Left ventricle myocardium inferior (tissue), 1 donor: ENCODE results near the gene SLC30A2. TPM values are rescaled to one million over a fixed set of nuclear protein-coding genes. Genes with fewer than 3 reads are reported as not detected.

Source experiments
- DNase-seq: peaks from one replicate; pipeline ENCODE4 v3.0.0-alpha.2; 2020
- H3K27ac ChIP-seq: fragments of 200-600 bp; replicated peaks from 2 replicates; pipeline ENCODE4 v1.8.0; 2021
- H3K27me3 ChIP-seq: fragments of 200-600 bp; 2 replicates; pipeline ENCODE4 v1.8.0; 2021; ENCODE audit warnings: low read depth
- H3K36me3 ChIP-seq: fragments of 200-600 bp; 2 replicates; pipeline ENCODE4 v1.8.0; 2021
- H3K4me1 ChIP-seq: fragments of 200-600 bp; 2 replicates; pipeline ENCODE4 v1.8.0; 2021
- H3K4me3 ChIP-seq: fragments of 200-600 bp; 2 replicates; pipeline ENCODE4 v1.8.0; 2021; ENCODE audit warnings: mild to moderate bottlenecking, moderate library complexity
- H3K9me3 ChIP-seq: fragments of 200-600 bp; replicated peaks from 2 replicates; pipeline ENCODE4 v1.8.0; 2021
- intact Hi-C: fragments of 100-400 bp; cut with micrococcal nuclease; formaldehyde crosslinking; loops from one replicate; pipeline ENCODE4 v1.11.0; 2022
- total RNA-seq: library from RNA; stranded (reverse); fragmentation: NEBNext Ultra II Directional; extraction: Animal tissue kit (Norgen Biotek cat#: 25700); gene quantifications from one replicate; pipeline ENCODE4 v1.2.1, GENCODE V29; 2021
- TF ChIP-seq, protein P1 (sequence below): fragments of 200-600 bp; IDR thresholded peaks from 2 replicates; pipeline ENCODE4 v1.8.0; 2021; ENCODE audit warnings: antibody characterized with exemption, mild to moderate bottlenecking, borderline replicate concordance
- donor health status: DM: no; HTN: yes; CAD: no; lungs with severe emphysema.

The SLC30A2 gene
- total RNA-seq, 1 donor from 2014 or later, result 7.1 TPM

DNA sequence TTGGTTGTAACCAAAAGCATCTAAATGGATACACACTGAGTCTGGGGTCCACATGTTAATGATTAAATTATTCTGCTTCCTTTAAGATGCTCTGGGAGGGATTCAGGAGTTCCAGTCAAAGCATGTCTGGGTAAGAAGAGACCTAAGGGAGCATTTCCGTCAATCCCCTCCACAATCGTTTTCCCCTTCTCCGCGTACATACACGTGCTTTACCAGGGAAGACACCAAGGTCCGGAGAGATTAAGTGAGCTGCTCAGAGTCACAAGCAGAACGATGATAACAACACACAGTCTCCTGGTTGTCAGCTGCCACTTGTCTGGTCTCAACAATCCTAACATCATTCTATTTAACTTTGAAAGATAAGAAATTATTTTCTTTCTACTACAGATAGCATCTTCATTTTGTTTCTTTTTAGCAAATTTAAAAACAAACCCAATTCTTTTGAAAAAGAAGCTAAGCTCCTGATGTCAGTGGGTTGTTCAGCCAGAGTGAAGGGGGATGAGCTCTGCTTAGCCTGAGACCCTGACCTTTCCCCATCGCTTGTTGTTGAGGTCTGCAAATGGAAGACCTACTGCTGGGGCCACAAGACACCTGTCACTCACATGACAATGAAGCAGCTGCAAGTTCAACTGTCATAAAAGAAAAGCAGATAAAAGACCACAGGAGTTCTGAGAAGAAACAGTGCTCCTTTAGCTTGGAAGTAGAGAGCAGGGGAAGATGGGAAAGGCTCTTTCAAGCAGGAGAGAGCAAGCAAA lies 52.5 kb downstream of the SLC30A2 start:
- no peak for DNase-seq
- TF ChIP-seq, protein P1, sequence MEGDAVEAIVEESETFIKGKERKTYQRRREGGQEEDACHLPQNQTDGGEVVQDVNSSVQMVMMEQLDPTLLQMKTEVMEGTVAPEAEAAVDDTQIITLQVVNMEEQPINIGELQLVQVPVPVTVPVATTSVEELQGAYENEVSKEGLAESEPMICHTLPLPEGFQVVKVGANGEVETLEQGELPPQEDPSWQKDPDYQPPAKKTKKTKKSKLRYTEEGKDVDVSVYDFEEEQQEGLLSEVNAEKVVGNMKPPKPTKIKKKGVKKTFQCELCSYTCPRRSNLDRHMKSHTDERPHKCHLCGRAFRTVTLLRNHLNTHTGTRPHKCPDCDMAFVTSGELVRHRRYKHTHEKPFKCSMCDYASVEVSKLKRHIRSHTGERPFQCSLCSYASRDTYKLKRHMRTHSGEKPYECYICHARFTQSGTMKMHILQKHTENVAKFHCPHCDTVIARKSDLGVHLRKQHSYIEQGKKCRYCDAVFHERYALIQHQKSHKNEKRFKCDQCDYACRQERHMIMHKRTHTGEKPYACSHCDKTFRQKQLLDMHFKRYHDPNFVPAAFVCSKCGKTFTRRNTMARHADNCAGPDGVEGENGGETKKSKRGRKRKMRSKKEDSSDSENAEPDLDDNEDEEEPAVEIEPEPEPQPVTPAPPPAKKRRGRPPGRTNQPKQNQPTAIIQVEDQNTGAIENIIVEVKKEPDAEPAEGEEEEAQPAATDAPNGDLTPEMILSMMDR, result no peak
- no peaks in the 10 kb centered on the region for H3K9me3 ChIP-seq
- no peaks in the 10 kb centered on the region for H3K27me3 ChIP-seq
- peaks cover 8% of the 10 kb centered on the region for H3K36me3 ChIP-seq
- H3K27ac ChIP-seq, result no peak overlapping the region
- intact Hi-C loops, result no loop called here
- H3K4me1 ChIP-seq, result peaks cover 40% of the 10 kb centered on the region
- no peak overlapping the region for H3K4me3 ChIP-seq

DNA sequence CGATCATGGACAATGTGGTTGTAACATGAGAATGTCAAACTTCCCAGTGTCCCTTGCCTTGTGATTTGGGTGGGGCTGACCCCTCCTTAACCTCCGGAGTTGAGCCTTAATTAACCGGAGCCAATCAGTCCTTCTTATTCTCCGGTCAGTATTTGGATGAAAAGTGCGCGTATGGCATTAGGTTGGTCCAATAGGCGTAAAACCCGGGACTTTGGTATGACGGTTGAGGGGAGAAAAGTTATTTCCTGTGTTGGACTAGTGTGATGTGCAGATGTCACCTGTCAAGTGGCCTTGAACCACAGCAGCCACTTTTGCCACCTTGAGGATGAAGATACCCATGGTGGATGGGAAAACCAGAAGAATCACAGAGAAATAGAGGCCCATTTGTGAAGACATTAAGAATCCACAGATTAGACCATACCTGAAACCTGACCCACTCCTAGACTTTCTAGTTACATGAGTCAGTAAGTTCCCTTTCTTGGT lies 53.2 kb downstream of the SLC30A2 start:
- Histone ChIP-seq H3K36me3 (peaks cover 14% of the 10 kb centered on the region), H3K27ac (no peak overlapping the region), H3K4me1 (peaks cover 44% of the 10 kb centered on the region), H3K4me3 (no peak overlapping the region), H3K27me3 (no peaks in the 10 kb centered on the region), H3K9me3 (no peaks in the 10 kb centered on the region)
- DNase-seq, result no peak
- intact Hi-C loops, result no loop called here
- TF ChIP-seq, protein P1, result no peak

DNA sequence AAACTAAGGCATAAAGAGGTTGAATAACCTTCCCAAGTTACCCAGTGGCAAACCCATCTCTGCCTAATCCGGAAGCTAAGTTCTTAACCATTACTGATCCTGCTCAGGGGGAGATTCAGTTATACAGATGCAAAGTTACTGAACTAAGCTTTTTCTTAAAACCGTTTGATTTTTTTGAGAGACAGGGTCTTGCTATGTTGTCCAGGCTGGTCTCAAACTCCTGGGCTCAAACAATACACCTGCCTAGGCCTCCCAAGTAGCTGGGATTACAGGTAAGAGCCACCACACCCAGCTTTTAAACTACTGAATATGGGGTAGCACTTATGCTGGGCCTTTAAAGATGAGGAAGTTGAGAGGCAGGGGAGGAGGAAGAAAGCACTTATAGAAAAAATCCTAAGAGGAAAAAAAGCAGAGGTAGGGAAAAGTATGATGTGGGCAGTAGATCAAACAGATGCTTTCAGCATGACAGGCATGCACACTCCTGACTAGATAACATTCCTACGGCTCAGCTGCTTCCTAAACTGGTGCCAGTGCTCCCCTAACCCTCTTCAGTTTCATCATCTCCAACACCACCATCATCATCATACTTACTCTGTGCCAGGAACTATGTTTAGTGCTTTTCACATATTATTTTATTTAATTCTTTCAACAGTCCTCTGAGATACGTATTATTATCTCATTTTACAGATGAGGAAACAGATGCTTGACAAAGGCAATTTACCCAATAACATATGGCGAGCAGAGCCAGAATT lies 53.8 kb downstream of the SLC30A2 start:
- peaks cover 20% of the 10 kb centered on the region for H3K36me3 ChIP-seq
- intact Hi-C loops, result no loop called here
- TF ChIP-seq, protein P1, result no peak
- no peaks in the 10 kb centered on the region for H3K27me3 ChIP-seq
- H3K4me3 ChIP-seq, result no peak overlapping the region
- peaks cover 44% of the 10 kb centered on the region for H3K4me1 ChIP-seq
- DNase-seq, result no peak
- H3K27ac ChIP-seq, result no peak overlapping the region
- no peaks in the 10 kb centered on the region for H3K9me3 ChIP-seq

DNA sequence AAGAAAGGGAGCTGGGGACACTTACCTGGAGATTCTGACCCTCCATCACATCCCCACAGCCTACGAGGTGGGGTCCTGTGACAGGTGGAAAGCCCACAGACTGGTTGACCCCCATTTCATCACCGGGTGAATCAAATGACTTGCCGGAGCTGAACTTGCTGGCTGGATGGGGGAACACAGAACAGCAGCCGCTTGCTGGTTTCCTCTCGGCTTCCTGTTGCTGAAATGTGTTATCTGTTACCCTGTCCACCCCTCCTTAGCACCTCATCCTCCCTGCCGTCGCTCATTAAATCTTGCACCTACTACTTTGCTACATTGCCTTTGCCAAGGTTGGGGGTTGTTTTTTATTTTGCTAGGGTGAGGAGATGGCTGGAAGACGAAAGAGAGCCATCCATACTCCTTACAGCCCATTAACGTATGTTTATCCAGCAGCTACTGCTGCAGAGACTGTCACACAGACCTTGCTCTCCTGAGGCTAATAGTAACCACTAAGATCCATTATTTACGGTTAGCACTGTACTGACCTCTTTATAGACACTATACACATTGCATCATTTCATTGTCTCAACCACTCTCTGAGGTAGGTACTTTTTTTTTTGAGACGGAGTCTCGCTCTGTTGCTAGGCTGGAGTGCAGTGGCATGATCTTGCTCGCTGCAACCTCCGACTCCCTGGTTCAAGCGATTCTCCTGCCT lies 55.1 kb downstream of the SLC30A2 start:
- no peak overlapping the region for H3K4me3 ChIP-seq
- peaks cover 38% of the 10 kb centered on the region for H3K4me1 ChIP-seq
- H3K36me3 ChIP-seq, result peaks cover 27% of the 10 kb centered on the region
- H3K27me3 ChIP-seq, result no peaks in the 10 kb centered on the region
- intact Hi-C loops, result no loop called here
- TF ChIP-seq, protein P1, result no peak
- DNase-seq, result no peak
- no peak overlapping the region for H3K27ac ChIP-seq
- no peaks in the 10 kb centered on the region for H3K9me3 ChIP-seq

DNA sequence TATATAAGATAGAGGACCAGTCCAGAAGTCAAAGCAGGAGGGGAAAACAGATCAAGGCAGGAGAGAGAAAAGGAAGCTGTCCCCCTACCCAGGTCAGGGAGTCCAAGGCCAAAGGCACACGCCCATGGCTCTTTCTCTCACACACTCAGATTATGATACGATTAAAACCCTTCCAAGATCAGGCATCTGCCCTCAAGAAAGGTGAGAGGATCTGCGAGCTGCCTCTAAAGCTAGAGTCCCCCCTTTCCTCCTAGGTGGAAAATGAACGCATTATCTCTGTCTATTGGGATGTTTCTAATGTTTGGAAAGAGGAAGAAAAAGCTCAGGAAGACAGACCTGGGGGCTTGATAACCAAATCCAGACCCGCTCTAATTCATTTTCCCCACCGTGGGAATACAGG lies 55.7 kb downstream of the SLC30A2 start:
- intact Hi-C loops, result no loop called here
- Histone ChIP-seq H3K36me3 (peaks cover 32% of the 10 kb centered on the region), H3K9me3 (no peaks in the 10 kb centered on the region), H3K27ac (no peak overlapping the region), H3K4me3 (no peak overlapping the region), H3K4me1 (peaks cover 38% of the 10 kb centered on the region), H3K27me3 (no peaks in the 10 kb centered on the region)
- TF ChIP-seq, protein P1, result no peak
- DNase-seq, result no peak
